Measurements from ENCODE around the gene GRID1. TPM values are rescaled to one million over a fixed set of nuclear protein-coding genes. Genes with fewer than 3 reads are reported as not detected.

The GRID1 gene
- total and polyA plus RNA-seq, 4 donors: 1.1 to 3.8 TPM; not detected in 2

- WGBS, 2 donors: 85 to 89% methylated on average over 5 of the region's 5 CpGs
- ATAC-seq (ENCODE audit: low FRiP score) (no peak), DNase-seq (peak; percentile 23 to 55)
- no peak overlapping the region for H3K4me3 ChIP-seq (ENCODE audit: low read length in 2 of 2)
- no peaks in the 10 kb centered on the region for H3K36me3 ChIP-seq (ENCODE audit: control insufficient read depth in 1 of 2, insufficient read depth in 2 of 2, low read length in 1 of 2)
- no peak overlapping the region for H3K27ac ChIP-seq (ENCODE audit: low read depth in 1 of 2, low read length in 2 of 2)
- intact Hi-C loops (cut with DNase I): no loop called here
- H3K9me3 ChIP-seq (ENCODE audit: control insufficient read depth, low read length): no peaks in the 10 kb centered on the region
- H3K4me1 ChIP-seq (ENCODE audit: control insufficient read depth in 1 of 2, insufficient read depth in 2 of 2, low read length in 2 of 2): no peaks in the 10 kb centered on the region
- H3K27me3 ChIP-seq (ENCODE audit: control insufficient read depth in 1 of 2, insufficient read depth in 2 of 2, low read length in 1 of 2): no peaks in the 10 kb centered on the region
These were observed 199.4 kb downstream of the GRID1 start for GRCh38 chr10:86167121-86167761.

DNA sequence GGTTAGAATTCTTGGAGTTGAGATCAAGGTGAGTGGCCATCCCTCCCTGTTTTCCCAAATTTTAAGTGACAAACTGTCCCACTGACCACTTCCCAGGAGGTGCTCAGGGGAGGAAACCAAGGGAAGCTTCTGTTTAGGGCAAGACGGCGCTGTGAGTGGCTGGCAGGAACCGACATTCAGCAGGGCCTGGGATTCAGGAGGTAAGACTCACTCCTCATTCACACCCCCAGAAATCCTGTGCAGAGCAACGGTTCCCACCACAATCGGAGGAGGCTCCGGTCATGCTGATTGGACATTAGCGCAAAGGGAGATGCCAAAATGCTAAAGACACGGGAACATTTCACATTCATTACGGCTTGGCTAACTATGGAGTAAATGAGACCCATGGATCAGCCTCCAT is 200.9 kb downstream of the GRID1 start:
- Histone ChIP-seq H3K27ac (ENCODE audit: low read depth in 1 of 2, low read length in 2 of 2) (no peak overlapping the region), H3K36me3 (ENCODE audit: control insufficient read depth in 1 of 2, insufficient read depth in 2 of 2, low read length in 1 of 2) (no peaks in the 10 kb centered on the region), H3K9me3 (ENCODE audit: control insufficient read depth, low read length) (no peaks in the 10 kb centered on the region), H3K4me1 (ENCODE audit: control insufficient read depth in 1 of 2, insufficient read depth in 2 of 2, low read length in 2 of 2) (no peaks in the 10 kb centered on the region), H3K4me3 (ENCODE audit: low read length in 2 of 2) (no peak overlapping the region), H3K27me3 (ENCODE audit: control insufficient read depth in 1 of 2, insufficient read depth in 2 of 2, low read length in 1 of 2) (no peaks in the 10 kb centered on the region)
- 92 to 95% methylated on average over 9 of the region's 9 CpGs for WGBS, 2 donors
- ATAC-seq (ENCODE audit: low FRiP score): no peak
- intact Hi-C loops (cut with DNase I): no loop called here
- peak; percentile 7 to 36 for DNase-seq

GRCh38 chr10:86164960-86165630 is 201.5 kb downstream of the GRID1 start:
- ATAC-seq (ENCODE audit: low FRiP score) (no peak), DNase-seq (peak; percentile 13 to 39)
- Histone ChIP-seq H3K27ac (ENCODE audit: low read depth in 1 of 2, low read length in 2 of 2) (no peak overlapping the region), H3K4me3 (ENCODE audit: low read length in 2 of 2) (no peak overlapping the region), H3K4me1 (ENCODE audit: control insufficient read depth in 1 of 2, insufficient read depth in 2 of 2, low read length in 2 of 2) (no peaks in the 10 kb centered on the region), H3K36me3 (ENCODE audit: control insufficient read depth in 1 of 2, insufficient read depth in 2 of 2, low read length in 1 of 2) (no peaks in the 10 kb centered on the region), H3K9me3 (ENCODE audit: control insufficient read depth, low read length) (no peaks in the 10 kb centered on the region), H3K27me3 (ENCODE audit: control insufficient read depth in 1 of 2, insufficient read depth in 2 of 2, low read length in 1 of 2) (no peaks in the 10 kb centered on the region)
- 91% methylated on average over 8 of the region's 8 CpGs for WGBS, 2 donors
- intact Hi-C loops (cut with DNase I): no loop called here

- Histone ChIP-seq H3K9me3 (ENCODE audit: control insufficient read depth, low read length) (no peaks in the 10 kb centered on the region), H3K4me1 (ENCODE audit: control insufficient read depth in 1 of 2, insufficient read depth in 2 of 2, low read length in 2 of 2) (no peaks in the 10 kb centered on the region), H3K4me3 (ENCODE audit: low read length in 2 of 2) (no peak overlapping the region), H3K27ac (ENCODE audit: low read depth in 1 of 2, low read length in 2 of 2) (no peak overlapping the region), H3K27me3 (ENCODE audit: control insufficient read depth in 1 of 2, insufficient read depth in 2 of 2, low read length in 1 of 2) (no peaks in the 10 kb centered on the region), H3K36me3 (ENCODE audit: control insufficient read depth in 1 of 2, insufficient read depth in 2 of 2, low read length in 1 of 2) (no peaks in the 10 kb centered on the region)
- no peak for ATAC-seq (ENCODE audit: low FRiP score)
- DNase-seq: peak; percentile 25 to 30
- intact Hi-C loops (cut with DNase I): no loop called here
- WGBS, 2 donors: 90 to 91% methylated on average over 6 of the region's 6 CpGs
These were observed 202.3 kb downstream of the GRID1 start for GRCh38 chr10:86164174-86164774.

GRCh38 chr10:86163522-86164173 is 202.9 kb downstream of the GRID1 start:
- H3K27ac ChIP-seq (ENCODE audit: low read depth in 1 of 2, low read length in 2 of 2): no peak overlapping the region
- H3K36me3 ChIP-seq (ENCODE audit: control insufficient read depth in 1 of 2, insufficient read depth in 2 of 2, low read length in 1 of 2): no peaks in the 10 kb centered on the region
- intact Hi-C loops (cut with DNase I): no loop called here
- H3K4me3 ChIP-seq (ENCODE audit: low read length in 2 of 2): no peak overlapping the region
- H3K9me3 ChIP-seq (ENCODE audit: control insufficient read depth, low read length): no peaks in the 10 kb centered on the region
- DNase-seq (peak; percentile 15 to 32), ATAC-seq (ENCODE audit: low FRiP score) (no peak)
- 74 to 76% methylated on average over 13 of the region's 13 CpGs for WGBS, 2 donors
- H3K27me3 ChIP-seq (ENCODE audit: control insufficient read depth in 1 of 2, insufficient read depth in 2 of 2, low read length in 1 of 2): no peaks in the 10 kb centered on the region
- no peaks in the 10 kb centered on the region for H3K4me1 ChIP-seq (ENCODE audit: control insufficient read depth in 1 of 2, insufficient read depth in 2 of 2, low read length in 2 of 2)

DNA sequence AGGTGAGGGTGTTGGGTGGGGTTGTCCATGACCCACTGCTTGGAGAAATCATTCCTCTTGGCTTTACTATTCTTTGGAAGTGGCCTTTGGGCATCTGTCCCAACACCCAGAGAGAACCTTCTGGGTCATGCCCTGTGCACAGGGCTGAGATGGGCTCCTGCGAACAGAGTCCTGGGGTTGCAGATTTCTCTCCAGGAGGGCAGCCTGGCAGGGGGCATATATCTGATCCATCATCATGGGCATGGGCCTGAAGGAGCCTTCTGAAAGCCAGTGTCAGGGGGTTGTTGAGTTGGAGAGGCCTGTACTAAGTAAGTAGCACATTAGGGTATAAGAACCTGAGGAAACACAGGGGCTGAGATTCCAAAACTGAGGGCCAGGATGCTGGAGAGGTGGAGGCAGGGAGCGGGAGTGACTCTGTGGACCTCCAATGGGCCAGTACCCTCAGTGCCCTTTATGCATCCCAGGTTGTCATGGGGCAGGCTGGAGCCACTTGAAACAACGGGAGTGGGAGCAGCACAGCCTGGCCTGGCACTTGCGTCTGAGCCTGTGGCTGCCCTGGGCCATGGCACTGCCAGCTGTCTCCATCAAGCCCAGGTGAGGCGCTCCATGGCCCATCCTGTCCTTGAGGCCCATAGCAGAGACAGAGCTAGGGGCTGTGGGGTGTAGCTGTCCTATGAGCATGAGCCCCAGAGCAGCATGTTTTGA is 203.7 kb downstream of the GRID1 start:
- ATAC-seq (ENCODE audit: low FRiP score): no peak
- intact Hi-C loops (cut with DNase I): no loop called here
- 94 to 95% methylated on average over 5 of the region's 5 CpGs for WGBS, 2 donors

GRCh38 chr10:86162036-86162435 is 204.6 kb downstream of the GRID1 start:
- no peaks in the 10 kb centered on the region for H3K4me1 ChIP-seq (ENCODE audit: control insufficient read depth in 1 of 2, insufficient read depth in 2 of 2, low read length in 2 of 2)
- no peak overlapping the region for H3K27ac ChIP-seq (ENCODE audit: low read depth in 1 of 2, low read length in 2 of 2)
- DNase-seq (peak in 1 of 2 donors; percentile 21), ATAC-seq (ENCODE audit: low FRiP score) (no peak)
- no peak overlapping the region for H3K4me3 ChIP-seq (ENCODE audit: low read length in 2 of 2)
- intact Hi-C loops (cut with DNase I): no loop called here
- H3K27me3 ChIP-seq (ENCODE audit: control insufficient read depth in 1 of 2, insufficient read depth in 2 of 2, low read length in 1 of 2): no peaks in the 10 kb centered on the region
- no peaks in the 10 kb centered on the region for H3K36me3 ChIP-seq (ENCODE audit: control insufficient read depth in 1 of 2, insufficient read depth in 2 of 2, low read length in 1 of 2)
- WGBS, 2 donors: 70 to 86% methylated on average over 2 of the region's 2 CpGs
- no peaks in the 10 kb centered on the region for H3K9me3 ChIP-seq (ENCODE audit: control insufficient read depth, low read length)

More for the DNA sequence above, 203.7 kb downstream of the GRID1 start:
- no peak overlapping the region for H3K4me3 ChIP-seq (ENCODE audit: low read length in 2 of 2)
- H3K36me3 ChIP-seq (ENCODE audit: control insufficient read depth in 1 of 2, insufficient read depth in 2 of 2, low read length in 1 of 2): no peaks in the 10 kb centered on the region
- peak; percentile 17 to 59 for DNase-seq
- H3K4me1 ChIP-seq (ENCODE audit: control insufficient read depth in 1 of 2, insufficient read depth in 2 of 2, low read length in 2 of 2): no peaks in the 10 kb centered on the region
- H3K9me3 ChIP-seq (ENCODE audit: control insufficient read depth, low read length): no peaks in the 10 kb centered on the region
- H3K27me3 ChIP-seq (ENCODE audit: control insufficient read depth in 1 of 2, insufficient read depth in 2 of 2, low read length in 1 of 2): no peaks in the 10 kb centered on the region
- H3K27ac ChIP-seq (ENCODE audit: low read depth in 1 of 2, low read length in 2 of 2): no peak overlapping the region

DNA sequence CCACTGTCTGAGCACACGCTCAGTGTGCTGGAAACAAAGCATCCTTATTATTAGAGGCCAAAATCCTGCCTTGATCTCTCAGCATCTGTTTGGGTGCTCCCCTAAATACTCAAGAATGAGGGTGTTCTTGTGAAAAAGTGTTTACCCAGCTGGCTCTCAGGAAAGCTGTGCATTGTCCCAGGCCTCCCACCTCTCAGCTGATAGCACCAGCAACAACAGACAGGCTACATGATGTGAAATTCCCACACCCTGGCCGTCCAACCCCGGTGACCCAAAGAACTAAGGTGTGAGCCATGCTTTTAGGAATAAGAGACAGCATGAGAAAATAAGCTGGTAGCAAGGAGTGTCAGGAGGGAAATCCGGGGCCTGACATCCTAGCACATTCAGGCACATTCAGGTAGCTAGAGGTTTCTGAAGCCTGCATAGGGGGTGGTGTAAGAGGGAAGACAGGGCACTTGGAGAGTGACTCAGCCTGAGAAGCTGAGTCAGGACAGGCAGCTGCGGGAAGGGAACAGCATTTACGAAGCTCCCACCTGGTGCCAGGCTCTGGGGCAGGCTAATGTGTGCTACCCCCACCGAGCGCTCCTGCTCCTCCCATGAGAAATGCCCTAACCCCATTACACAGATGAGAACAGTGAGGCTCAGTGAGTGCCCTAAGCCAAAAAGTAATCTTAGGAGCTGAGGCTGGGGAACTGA is 205.6 kb downstream of the GRID1 start:
- Histone ChIP-seq H3K4me3 (ENCODE audit: low read length in 2 of 2) (no peak overlapping the region), H3K4me1 (ENCODE audit: control insufficient read depth in 1 of 2, insufficient read depth in 2 of 2, low read length in 2 of 2) (no peaks in the 10 kb centered on the region), H3K9me3 (ENCODE audit: control insufficient read depth, low read length) (no peaks in the 10 kb centered on the region), H3K36me3 (ENCODE audit: control insufficient read depth in 1 of 2, insufficient read depth in 2 of 2, low read length in 1 of 2) (no peaks in the 10 kb centered on the region), H3K27ac (ENCODE audit: low read depth in 1 of 2, low read length in 2 of 2) (no peak overlapping the region), H3K27me3 (ENCODE audit: control insufficient read depth in 1 of 2, insufficient read depth in 2 of 2, low read length in 1 of 2) (no peaks in the 10 kb centered on the region)
- intact Hi-C loops (cut with DNase I): no loop called here
- DNase-seq (peak; percentile 3 to 42), ATAC-seq (ENCODE audit: low FRiP score) (no peak)
- 90 to 91% methylated on average over 8 of the region's 8 CpGs for WGBS, 2 donors
